ENCODE measurements around the gene GNG13.

GRCh38 chr16:774086-775001 is 26.2 kb downstream of the GNG13 start:
- TF ChIP-seq RCOR1 (IDR thresholded peaks at IDR 0.05; ENCODE audit: insufficient replicate concordance, low read length), result no peak
- TF ChIP-seq POLR2A (IDR thresholded peaks at IDR 0.05; ENCODE audit: low read depth, low read length), result no peak
- no peak for TF ChIP-seq CTCF (conservative IDR thresholded peaks at IDR 0.05; ENCODE audit: low read depth, low read length)
- TF ChIP-seq MXI1 (IDR thresholded peaks at IDR 0.05; ENCODE audit: borderline replicate concordance, low read depth, low read length), result no peak

Data from IMR-90 (cell line).